Trophoblast cell (in vitro differentiated cells and primary cell): ENCODE measurements around the gene PRKD3.
"Not testable (repeated sequence)": the region's sequence is repeated elsewhere in the genome, so short reads cannot be mapped to it uniquely, and the experiment has no call there.

ENCODE experiments used
- DNase-seq, 2 donors: peaks; one replicate each; pipeline ENCODE4 v3.0.0-alpha.2; 2016
- H2AFZ ChIP-seq: 2 replicates; pipeline ENCODE4 v1.6.1; 2013; ENCODE audit warnings: low read length, moderate library complexity, mild to moderate bottlenecking; ENCODE audit not compliant: insufficient read depth, poor library complexity
- H2AK5ac ChIP-seq: 2 replicates; pipeline ENCODE4 v1.6.1; 2013; ENCODE audit warnings: mild to moderate bottlenecking, low read length
- H2BK120ac ChIP-seq: 2 replicates; pipeline ENCODE4 v1.6.1; 2013; ENCODE audit warnings: low read length, mild to moderate bottlenecking, moderate library complexity; ENCODE audit not compliant: insufficient read depth, poor library complexity
- H2BK12ac ChIP-seq: 2 replicates; pipeline ENCODE4 v1.6.1; 2013; ENCODE audit warnings: mild to moderate bottlenecking, low read length, moderate library complexity
- H2BK5ac ChIP-seq: 2 replicates; pipeline ENCODE4 v1.6.1; 2013; ENCODE audit warnings: low read length, low read depth, moderate library complexity, mild to moderate bottlenecking; ENCODE audit not compliant: poor library complexity
- H3K14ac ChIP-seq: 2 replicates; pipeline ENCODE4 v1.6.1; 2013; ENCODE audit warnings: mild to moderate bottlenecking, low read length
- H3K18ac ChIP-seq: 2 replicates; pipeline ENCODE4 v1.6.1; 2013; ENCODE audit warnings: mild to moderate bottlenecking, low read length
- H3K23ac ChIP-seq: 2 replicates; pipeline ENCODE4 v1.6.1; 2013; ENCODE audit warnings: low read length
- H3K27ac ChIP-seq: 2 replicates; pipeline ENCODE4 v1.5.1; 2013; ENCODE audit warnings: low read depth, mild to moderate bottlenecking, inconsistent platforms, low read length, moderate library complexity
- H3K27me3 ChIP-seq: 2 replicates; pipeline ENCODE4 v1.6.1; 2013; ENCODE audit warnings: inconsistent platforms, mild to moderate bottlenecking, low read length, moderate library complexity; ENCODE audit not compliant: insufficient read depth
- H3K36me3 ChIP-seq, 2 experiments: 1 replicate in 1 of 2; 2 replicates in 1 of 2; pipeline ENCODE4 v1.6.1; 2013; ENCODE audit warnings: low read length in 2 of 2, mild to moderate bottlenecking in 2 of 2, moderate library complexity in 1 of 2; ENCODE audit not compliant: insufficient read depth in 2 of 2, control insufficient read depth in 1 of 2
- H3K4ac ChIP-seq: 2 replicates; pipeline ENCODE4 v1.6.1; 2013; ENCODE audit warnings: low read depth, mild to moderate bottlenecking, low read length, moderate library complexity
- H3K4me1 ChIP-seq, 2 experiments: 1 replicate in 1 of 2; 2 replicates in 1 of 2; pipeline ENCODE4 v1.6.1; 2013; ENCODE audit warnings: low read length in 2 of 2, mild to moderate bottlenecking in 2 of 2, moderate library complexity in 1 of 2; ENCODE audit not compliant: insufficient read depth in 2 of 2, control insufficient read depth in 1 of 2
- H3K4me2 ChIP-seq: 2 replicates; pipeline ENCODE4 v1.6.1; 2013; ENCODE audit warnings: inconsistent platforms, mild to moderate bottlenecking, low read length, moderate library complexity
- H3K4me3 ChIP-seq: 2 replicates; pipeline ENCODE4 v1.5.1; 2013; ENCODE audit warnings: mild to moderate bottlenecking, low read depth, low read length, inconsistent platforms
- H3K79me1 ChIP-seq: one replicate; pipeline ENCODE4 v1.6.1; 2013; ENCODE audit warnings: low read length
- H3K79me2 ChIP-seq: 2 replicates; pipeline ENCODE4 v1.6.1; 2013; ENCODE audit warnings: low read length, mild to moderate bottlenecking; ENCODE audit not compliant: control insufficient read depth, insufficient read depth, poor library complexity
- H3K9ac ChIP-seq: 2 replicates; pipeline ENCODE4 v1.6.1; 2013; ENCODE audit warnings: mild to moderate bottlenecking, low read length
- H3K9me3 ChIP-seq: 2 replicates; pipeline ENCODE4 v1.6.1; 2013; ENCODE audit warnings: low read depth, mild to moderate bottlenecking, control low read depth, inconsistent platforms, low read length; ENCODE audit not compliant: insufficient read depth
- H4K12ac ChIP-seq: 2 replicates; pipeline ENCODE4 v1.6.1; 2013; ENCODE audit warnings: low read depth, mild to moderate bottlenecking, low read length, moderate library complexity
- H4K8ac ChIP-seq: 2 replicates; pipeline ENCODE4 v1.6.1; 2013; ENCODE audit warnings: low read depth, mild to moderate bottlenecking, low read length, moderate library complexity
- H4K91ac ChIP-seq: one replicate; pipeline ENCODE4 v1.6.1; 2013; ENCODE audit warnings: low read depth, mild to moderate bottlenecking, low read length, moderate library complexity
- WGBS: extraction: QIAGEN DNeasy Blood & Tissue Kit; methylation state at CpG from one replicate; pipeline ENCODE4 v1.1.7; 2013; ENCODE audit warnings: missing lambda C conversion rate; ENCODE audit not compliant: insufficient read length, insufficient coverage; ENCODE audit errors: extremely low coverage; 5-methylcytosine and 5-hydroxymethylcytosine counted together

Gene PRKD3

DNA sequence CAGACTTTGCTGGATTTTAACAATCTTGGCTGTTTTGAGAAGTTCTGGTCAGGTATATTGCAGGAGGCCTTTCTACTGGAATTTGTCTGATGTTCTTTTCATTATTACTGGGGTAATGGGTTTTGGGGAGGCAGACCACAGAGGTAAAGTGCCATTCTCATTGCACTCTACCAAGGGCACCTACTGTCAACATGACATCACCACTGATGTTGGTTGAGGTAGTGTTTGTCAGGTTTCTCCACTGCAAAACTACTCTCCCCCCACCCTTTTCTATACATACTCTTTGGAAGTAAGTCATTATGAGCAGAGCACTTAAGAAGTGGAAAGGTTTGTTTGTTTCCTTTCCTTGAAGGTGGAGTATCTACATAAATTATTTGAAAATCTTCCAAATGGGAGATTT is 27.0 kb downstream of the PRKD3 start:
- no peak overlapping the region for H2BK12ac ChIP-seq
- H3K23ac ChIP-seq = no peak overlapping the region
- no peaks in the 10 kb centered on the region for H3K4me1 ChIP-seq
- no peaks in the 10 kb centered on the region for H3K9me3 ChIP-seq
- H3K79me1 ChIP-seq = no peaks in the 10 kb centered on the region
- H4K8ac ChIP-seq = no peak overlapping the region
- no peak overlapping the region for H3K4me3 ChIP-seq
- H3K79me2 ChIP-seq = no peaks in the 10 kb centered on the region
- H4K12ac ChIP-seq = no peak overlapping the region
- H3K4ac ChIP-seq = peak overlapping the region; percentile 15
- DNase-seq = no peak
- H3K36me3 ChIP-seq = peaks cover 1% of the 10 kb centered on the region in 2 experiments
- H3K27ac ChIP-seq = no peak overlapping the region
- H2BK5ac ChIP-seq = no peak overlapping the region
- no peak overlapping the region for H4K91ac ChIP-seq
- H2AK5ac ChIP-seq = no peak overlapping the region
- H3K18ac ChIP-seq = no peak overlapping the region
- no peak overlapping the region for H3K4me2 ChIP-seq
- no peak overlapping the region for H3K14ac ChIP-seq
- no peak overlapping the region for H2BK120ac ChIP-seq
- H3K9ac ChIP-seq = no peak overlapping the region
- no peak overlapping the region for H2AFZ ChIP-seq
- no peaks in the 10 kb centered on the region for H3K27me3 ChIP-seq

- no peak overlapping the region for H2BK12ac ChIP-seq
- no peak overlapping the region for H4K91ac ChIP-seq
- H3K18ac ChIP-seq = no peak overlapping the region
- no peak overlapping the region for H3K23ac ChIP-seq
- H4K8ac ChIP-seq = no peak overlapping the region
- no peaks in the 10 kb centered on the region for H3K27me3 ChIP-seq
- no peak overlapping the region for H3K9ac ChIP-seq
- no peak overlapping the region for H4K12ac ChIP-seq
- H3K4me3 ChIP-seq = no peak overlapping the region
- peaks cover 1 to 7% of the 10 kb centered on the region in 2 experiments for H3K36me3 ChIP-seq
- no peaks in the 10 kb centered on the region for H3K4me1 ChIP-seq
- no peak for DNase-seq
- H3K4ac ChIP-seq = no peak overlapping the region
- H3K79me2 ChIP-seq = no peaks in the 10 kb centered on the region
- H3K9me3 ChIP-seq = no peaks in the 10 kb centered on the region
- H2AK5ac ChIP-seq = no peak overlapping the region
- no peak overlapping the region for H2AFZ ChIP-seq
- no peak overlapping the region for H2BK5ac ChIP-seq
- no peak overlapping the region for H3K14ac ChIP-seq
- H3K4me2 ChIP-seq = no peak overlapping the region
- WGBS = no CpG with 5 or more reads among the region's 1 CpG
- no peak overlapping the region for H2BK120ac ChIP-seq
- no peaks in the 10 kb centered on the region for H3K79me1 ChIP-seq
- no peak overlapping the region for H3K27ac ChIP-seq
Observed at GRCh38 chr2:37295469-37296073, 29.1 kb downstream of the PRKD3 start.

DNA sequence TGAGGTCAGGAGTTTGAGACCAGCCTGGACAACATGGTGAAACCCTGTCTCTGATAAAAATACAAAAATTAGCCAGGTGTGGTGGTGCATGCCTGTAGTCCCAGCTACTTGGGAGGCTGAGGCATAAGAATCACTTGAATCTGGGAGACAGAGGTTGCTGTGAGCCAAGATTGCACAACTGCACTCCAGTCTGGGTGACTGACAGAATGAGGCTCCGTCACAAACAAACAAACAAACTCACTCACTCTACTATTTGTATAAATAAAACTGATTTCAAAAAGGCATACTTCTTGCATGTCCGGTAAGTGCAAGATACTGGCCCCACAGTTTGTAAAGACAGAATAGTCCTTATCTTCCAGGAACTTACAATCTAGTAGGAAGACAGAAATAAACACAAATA is 29.8 kb downstream of the PRKD3 start:
- H2AK5ac ChIP-seq, H2BK120ac ChIP-seq: not testable (repeated sequence)
- no CpG with 5 or more reads among the region's 2 CpGs for WGBS

DNA sequence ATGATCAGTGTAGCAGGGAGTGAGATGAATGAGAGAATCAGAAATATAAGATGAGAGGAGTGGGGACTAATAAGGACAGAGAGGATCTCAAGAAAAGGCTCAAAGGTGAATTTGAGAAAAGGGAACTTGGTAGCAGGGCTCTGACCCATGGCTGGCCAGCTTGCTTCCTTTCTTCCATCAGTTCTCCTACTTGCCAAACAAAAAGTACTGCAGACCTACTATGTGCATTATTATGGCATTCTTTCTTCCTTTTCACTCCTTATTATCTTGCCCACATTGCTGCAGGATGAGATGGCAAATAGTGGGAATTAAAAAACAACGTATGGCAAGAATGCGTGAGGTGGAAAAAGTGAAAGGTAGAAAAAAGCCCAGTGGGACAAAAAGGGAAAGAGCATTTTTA is 33.0 kb downstream of the PRKD3 start:
- Histone ChIP-seq H3K18ac (no peak overlapping the region), H4K8ac (no peak overlapping the region), H3K4me3 (no peak overlapping the region), H3K4me2 (no peak overlapping the region), H2BK120ac (no peak overlapping the region), H3K36me3 (peaks cover 8 to 9% of the 10 kb centered on the region in 2 experiments), H3K4me1 (no peaks in the 10 kb centered on the region), H2BK5ac (no peak overlapping the region), H3K27ac (no peak overlapping the region), H3K4ac (no peak overlapping the region), H4K12ac (no peak overlapping the region), H2AFZ (no peak overlapping the region), H3K79me2 (no peaks in the 10 kb centered on the region), H4K91ac (no peak overlapping the region), H3K23ac (no peak overlapping the region), H2AK5ac (no peak overlapping the region), H2BK12ac (no peak overlapping the region), H3K9me3 (no peaks in the 10 kb centered on the region), H3K14ac (no peak overlapping the region), H3K79me1 (no peaks in the 10 kb centered on the region), H3K9ac (no peak overlapping the region), H3K27me3 (no peaks in the 10 kb centered on the region)
- no peak for DNase-seq
- no CpG with 5 or more reads among the region's 2 CpGs for WGBS

More for the DNA sequence above, 29.8 kb downstream of the PRKD3 start:
- H3K27me3 ChIP-seq, H2AFZ ChIP-seq, H3K18ac ChIP-seq, H3K14ac ChIP-seq, H3K4me3 ChIP-seq, H3K9me3 ChIP-seq, H3K4ac ChIP-seq, H3K4me1 ChIP-seq, H3K23ac ChIP-seq, H3K9ac ChIP-seq, H3K79me2 ChIP-seq, H3K27ac ChIP-seq, H4K12ac ChIP-seq, H3K79me1 ChIP-seq, H2BK12ac ChIP-seq, H4K8ac ChIP-seq, H3K36me3 ChIP-seq, H4K91ac ChIP-seq, H3K4me2 ChIP-seq, H2BK5ac ChIP-seq: not testable (repeated sequence)
- peak; percentile 27 to 55 for DNase-seq
